ENCODE data around the gene CRYBA2.

DNA sequence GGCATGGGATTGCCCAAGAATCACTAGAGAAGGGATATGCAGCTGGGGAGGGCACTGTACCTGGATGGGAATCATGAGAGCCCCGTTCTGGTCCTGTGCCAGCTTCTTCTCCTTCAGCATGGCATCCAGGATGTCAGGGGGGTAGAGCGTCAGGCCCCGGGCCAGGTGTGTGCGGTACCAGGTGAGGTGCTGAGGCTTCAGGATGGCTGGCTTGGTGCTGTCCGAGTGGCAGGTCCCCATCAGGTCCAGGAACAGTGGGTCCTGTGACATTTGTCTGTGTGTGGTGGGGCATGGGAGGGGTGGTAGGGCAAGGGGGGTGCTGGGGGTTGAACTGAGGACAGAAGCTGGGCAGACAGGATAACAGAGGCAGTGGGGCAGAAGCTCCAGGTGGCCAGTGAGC, 34.9 kb upstream of the CRYBA2 start:
- TF ChIP-seq, protein P1, sequence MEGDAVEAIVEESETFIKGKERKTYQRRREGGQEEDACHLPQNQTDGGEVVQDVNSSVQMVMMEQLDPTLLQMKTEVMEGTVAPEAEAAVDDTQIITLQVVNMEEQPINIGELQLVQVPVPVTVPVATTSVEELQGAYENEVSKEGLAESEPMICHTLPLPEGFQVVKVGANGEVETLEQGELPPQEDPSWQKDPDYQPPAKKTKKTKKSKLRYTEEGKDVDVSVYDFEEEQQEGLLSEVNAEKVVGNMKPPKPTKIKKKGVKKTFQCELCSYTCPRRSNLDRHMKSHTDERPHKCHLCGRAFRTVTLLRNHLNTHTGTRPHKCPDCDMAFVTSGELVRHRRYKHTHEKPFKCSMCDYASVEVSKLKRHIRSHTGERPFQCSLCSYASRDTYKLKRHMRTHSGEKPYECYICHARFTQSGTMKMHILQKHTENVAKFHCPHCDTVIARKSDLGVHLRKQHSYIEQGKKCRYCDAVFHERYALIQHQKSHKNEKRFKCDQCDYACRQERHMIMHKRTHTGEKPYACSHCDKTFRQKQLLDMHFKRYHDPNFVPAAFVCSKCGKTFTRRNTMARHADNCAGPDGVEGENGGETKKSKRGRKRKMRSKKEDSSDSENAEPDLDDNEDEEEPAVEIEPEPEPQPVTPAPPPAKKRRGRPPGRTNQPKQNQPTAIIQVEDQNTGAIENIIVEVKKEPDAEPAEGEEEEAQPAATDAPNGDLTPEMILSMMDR (IDR thresholded peaks at IDR 0.05; ENCODE audit: low read length), result no peak
- no peak for TF ChIP-seq EZH2 (IDR thresholded peaks at IDR 0.05; ENCODE audit: borderline replicate concordance, low read length)

Measured in OCI-LY1 (cell line).